Retina (tissue), 1 donor: ENCODE data around the gene CDH13.
A peak's percentile ranks its signal among the peaks of the same experiment; 100 is the strongest.

Experiments
- DNase-seq: peaks from one replicate; pipeline ENCODE4 v3.0.0-alpha.2; 2016

Gene CDH13

GRCh38 chr16:83602761-83603722 lies 976.3 kb downstream of the CDH13 start:
- no peak for DNase-seq

GRCh38 chr16:83603723-83604570 lies 977.2 kb downstream of the CDH13 start:
- DNase-seq = no peak

GRCh38 chr16:83606486-83607030 lies 979.8 kb downstream of the CDH13 start:
- DNase-seq = no peak

- DNase-seq = no peak
These were observed 982.4 kb downstream of the CDH13 start for GRCh38 chr16:83609178-83609577.

GRCh38 chr16:83615141-83615952 lies 988.6 kb downstream of the CDH13 start:
- no peak for DNase-seq

- DNase-seq = no peak
These were observed 989.2 kb downstream of the CDH13 start for GRCh38 chr16:83615953-83616350.

- DNase-seq = no peak
These were observed 992.8 kb downstream of the CDH13 start for GRCh38 chr16:83619381-83620150.

GRCh38 chr16:83622010-83622409 lies 995.2 kb downstream of the CDH13 start:
- no peak for DNase-seq

GRCh38 chr16:83623091-83623730 lies 996.4 kb downstream of the CDH13 start:
- no peak for DNase-seq

- DNase-seq = peak; percentile 18
These were observed 997.1 kb downstream of the CDH13 start for GRCh38 chr16:83623892-83624291.

GRCh38 chr16:83624429-83625120 lies 997.8 kb downstream of the CDH13 start:
- peak; percentile 31 for DNase-seq

- no peak for DNase-seq
These were observed 999.4 kb downstream of the CDH13 start for GRCh38 chr16:83626204-83626603.

GRCh38 chr16:83626676-83627075 lies 999.9 kb downstream of the CDH13 start:
- DNase-seq = no peak

GRCh38 chr16:83627996-83628395 lies 1001.2 kb downstream of the CDH13 start:
- no peak for DNase-seq

GRCh38 chr16:83629426-83629825 lies 1002.7 kb downstream of the CDH13 start:
- no peak for DNase-seq

- DNase-seq = no peak
These were observed 1003.1 kb downstream of the CDH13 start for GRCh38 chr16:83629836-83630235.

- DNase-seq = no peak
These were observed 1004.2 kb downstream of the CDH13 start for GRCh38 chr16:83630979-83631378.

GRCh38 chr16:83633286-83633685 lies 1006.5 kb downstream of the CDH13 start:
- no peak for DNase-seq

- DNase-seq = no peak
These were observed 1021.6 kb downstream of the CDH13 start for GRCh38 chr16:83648347-83648746.

- peak; percentile 36 for DNase-seq
These were observed 1025.1 kb downstream of the CDH13 start for GRCh38 chr16:83651871-83652270.

- DNase-seq = no peak
These were observed 1026.2 kb downstream of the CDH13 start for GRCh38 chr16:83652943-83653342.
